ENCODE data around the gene TM9SF2. TPM values are rescaled to one million over a fixed set of nuclear protein-coding genes. Genes with fewer than 3 reads are reported as not detected.

The TM9SF2 gene
- total RNA-seq, 1 donor from 2014 or later, result 138 TPM

- DNase-seq (ENCODE audit: low read depth) (no peak), FAIRE-seq (no peak)
- Histone ChIP-seq H3K4me3 (ENCODE audit: low read depth, low read length) (no peak overlapping the region), H3K27me3 (ENCODE audit: control insufficient read depth, insufficient read depth, low read length) (no peaks in the 10 kb centered on the region), H3K36me3 (ENCODE audit: control insufficient read depth, insufficient read depth, low read length) (no peaks in the 10 kb centered on the region)
- no peak for TF ChIP-seq CTCF (IDR thresholded peaks at IDR 0.05; ENCODE audit: insufficient read depth, low read length, severe bottlenecking)
Observed at GRCh38 chr13:99604636-99605035, 103.4 kb downstream of the TM9SF2 start.

GRCh38 chr13:99605420-99606323, 104.4 kb downstream of the TM9SF2 start:
- no peaks in the 10 kb centered on the region for H3K36me3 ChIP-seq (ENCODE audit: control insufficient read depth, insufficient read depth, low read length)
- H3K4me3 ChIP-seq (ENCODE audit: low read depth, low read length), result peak overlapping the region; percentile 75
- DNase-seq (ENCODE audit: low read depth) (peak; percentile 49), FAIRE-seq (no peak)
- TF ChIP-seq CTCF (IDR thresholded peaks at IDR 0.05; ENCODE audit: insufficient read depth, low read length, severe bottlenecking), result peak; percentile 39
- no peaks in the 10 kb centered on the region for H3K27me3 ChIP-seq (ENCODE audit: control insufficient read depth, insufficient read depth, low read length)

GRCh38 chr13:99606324-99607066, 105.2 kb downstream of the TM9SF2 start, which contains the start of gene CLYBL:
CLYBL (plus strand) TSS chr13:99606690.
- TF ChIP-seq CTCF (IDR thresholded peaks at IDR 0.05; ENCODE audit: insufficient read depth, low read length, severe bottlenecking), result no peak
- peak; percentile 47 for DNase-seq (ENCODE audit: low read depth)
- FAIRE-seq, result no peak

GRCh38 chr13:99608345-99608744, 107.1 kb downstream of the TM9SF2 start:
- Histone ChIP-seq H3K36me3 (ENCODE audit: control insufficient read depth, insufficient read depth, low read length) (no peaks in the 10 kb centered on the region), H3K4me3 (ENCODE audit: low read depth, low read length) (no peak overlapping the region), H3K27me3 (ENCODE audit: control insufficient read depth, insufficient read depth, low read length) (no peaks in the 10 kb centered on the region)
- TF ChIP-seq CTCF (IDR thresholded peaks at IDR 0.05; ENCODE audit: insufficient read depth, low read length, severe bottlenecking), result no peak
- FAIRE-seq (no peak), DNase-seq (ENCODE audit: low read depth) (no peak)

More at GRCh38 chr13:99606324-99607066, 105.2 kb downstream of the TM9SF2 start, which contains the start of gene CLYBL:
- no peaks in the 10 kb centered on the region for H3K36me3 ChIP-seq (ENCODE audit: control insufficient read depth, insufficient read depth, low read length)
- no peaks in the 10 kb centered on the region for H3K27me3 ChIP-seq (ENCODE audit: control insufficient read depth, insufficient read depth, low read length)
- peak within 1 kb of the TSS; percentile 75 for H3K4me3 ChIP-seq (ENCODE audit: low read depth, low read length)

- DNase-seq (ENCODE audit: low read depth) (no peak), FAIRE-seq (peak; percentile 70)
- no peaks in the 10 kb centered on the region for H3K27me3 ChIP-seq (ENCODE audit: control insufficient read depth, insufficient read depth, low read length)
- no peaks in the 10 kb centered on the region for H3K36me3 ChIP-seq (ENCODE audit: control insufficient read depth, insufficient read depth, low read length)
- no peak overlapping the region for H3K4me3 ChIP-seq (ENCODE audit: low read depth, low read length)
- peak; percentile 5 for TF ChIP-seq CTCF (IDR thresholded peaks at IDR 0.05; ENCODE audit: insufficient read depth, low read length, severe bottlenecking)
Observed at GRCh38 chr13:99610702-99611289, 109.5 kb downstream of the TM9SF2 start.

Other genes with a start within 250 kb of the TM9SF2 start
- gene GPR18, start 243.1 kb upstream of the TM9SF2 start, total RNA-seq, result not detected in 2 replicates
- 0.13 TPM in 1 of 2 replicates, not detected in the other for gene GPR183, start 194.1 kb upstream of the TM9SF2 start, total RNA-seq
- 1.8 and 3.2 TPM in 2 replicates for gene CLYBL, start 105.2 kb downstream of the TM9SF2 start, total RNA-seq

Measured in bronchial epithelial cell (primary cell).